ENCODE results near the gene PGAP3.

- TF ChIP-seq CTCF (IDR thresholded peaks at IDR 0.05), result no peak
- TF ChIP-seq POLR2A (IDR thresholded peaks at IDR 0.05), result no peak
These were observed 34.6 kb downstream of the PGAP3 start for GRCh38 chr17:39653316-39653661.

Data from vagina (tissue), 2 donors.